HG03439 (cell line): ENCODE results near the gene RIN3.

Experiments
- ATAC-seq: cut with Tn5 transposase; IDR thresholded peaks from one replicate; pipeline ENCODE4 v1.9.1; 2021; ENCODE audit warnings: mild to moderate bottlenecking, moderate library complexity; ENCODE audit not compliant: unreplicated experiment

The RIN3 gene

DNA sequence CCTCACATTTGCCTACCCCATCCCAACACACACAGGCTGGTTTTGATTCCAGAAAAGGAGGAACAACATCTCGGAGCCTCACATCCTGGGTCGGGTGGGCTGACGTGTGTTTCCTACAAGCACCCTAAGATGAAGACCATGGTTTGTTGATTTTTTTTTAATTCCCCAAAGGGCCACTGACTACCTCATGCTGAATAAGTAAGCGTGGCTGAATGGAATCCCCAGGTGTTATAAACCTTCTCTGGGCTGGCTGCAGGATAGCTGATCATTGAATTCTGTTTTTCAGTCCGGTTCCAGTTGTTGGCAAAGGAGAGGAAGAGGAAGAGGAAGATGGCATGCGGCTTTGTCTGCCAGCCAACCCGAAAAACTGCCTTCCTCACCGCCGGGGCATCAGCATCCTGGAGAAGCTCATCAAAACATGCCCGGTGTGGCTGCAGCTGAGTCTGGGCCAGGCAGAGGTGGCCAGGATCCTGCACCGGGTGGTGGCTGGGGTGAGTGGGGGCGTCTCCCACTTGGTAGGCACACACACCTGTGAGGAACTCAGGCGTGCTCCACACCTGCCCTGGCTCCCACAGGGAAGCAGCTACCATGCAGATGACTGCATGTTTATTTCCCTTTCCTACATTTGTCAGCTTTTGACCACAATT is 42.0 kb downstream of the RIN3 start:
- ATAC-seq: peak; percentile 2

- ATAC-seq: peak; percentile 27
Observed at GRCh38 chr14:92556255-92556741, 42.7 kb downstream of the RIN3 start.

DNA sequence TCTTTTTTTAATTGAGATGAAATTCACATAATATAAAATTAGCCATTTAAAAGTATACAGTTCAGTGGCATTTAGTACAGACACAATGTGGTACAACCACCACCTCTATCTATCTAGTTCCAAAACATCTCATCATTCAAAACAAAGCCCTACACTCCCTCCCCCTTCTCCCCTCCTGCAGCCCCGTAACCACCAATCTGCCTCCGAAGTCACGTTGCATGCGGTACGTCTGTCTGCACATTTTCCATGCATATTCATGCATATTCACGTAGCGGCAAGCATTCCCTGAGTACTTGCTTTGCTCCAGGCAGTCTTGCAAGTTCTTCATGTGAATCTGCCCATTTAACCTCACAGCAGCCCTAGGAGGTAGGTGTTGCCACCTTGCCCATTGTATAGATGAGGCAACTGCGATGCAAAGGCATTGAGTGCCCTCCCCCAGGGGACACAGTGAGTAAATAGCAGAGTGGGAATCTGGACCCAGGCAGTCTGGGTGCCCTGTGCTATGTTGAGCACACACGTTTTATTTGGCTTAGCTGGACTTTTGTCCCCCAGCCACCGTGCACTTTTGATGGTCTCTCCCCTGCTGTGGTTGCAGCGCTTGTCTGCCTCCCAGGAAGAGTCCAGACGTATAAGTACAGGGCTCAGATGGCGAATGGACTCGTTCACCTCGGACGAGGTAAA is 43.4 kb downstream of the RIN3 start:
- no peak for ATAC-seq

GRCh38 chr14:92557544-92557912 is 43.9 kb downstream of the RIN3 start:
- ATAC-seq: no peak

DNA sequence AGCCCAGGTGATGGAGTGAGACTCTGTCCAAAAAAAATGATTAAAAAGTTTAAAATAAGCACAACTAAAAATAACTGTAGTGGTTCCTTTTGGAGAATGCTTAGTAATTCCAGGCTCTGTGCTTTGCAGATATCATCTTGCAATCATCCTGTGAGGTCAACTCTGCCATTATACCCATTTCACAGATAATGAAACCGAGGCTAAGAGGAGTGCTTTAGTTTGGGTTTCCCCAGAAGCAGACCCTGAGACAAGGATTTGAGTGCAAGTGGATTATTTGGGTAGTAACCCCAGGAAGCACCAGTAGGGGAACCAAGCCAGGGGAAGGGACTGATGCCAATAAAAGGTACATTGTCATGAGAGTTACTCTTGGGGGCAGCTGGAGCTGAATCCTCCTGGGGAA is 44.7 kb downstream of the RIN3 start:
- ATAC-seq: no peak

- no peak for ATAC-seq
Observed at GRCh38 chr14:92559486-92559885, 45.9 kb downstream of the RIN3 start.

DNA sequence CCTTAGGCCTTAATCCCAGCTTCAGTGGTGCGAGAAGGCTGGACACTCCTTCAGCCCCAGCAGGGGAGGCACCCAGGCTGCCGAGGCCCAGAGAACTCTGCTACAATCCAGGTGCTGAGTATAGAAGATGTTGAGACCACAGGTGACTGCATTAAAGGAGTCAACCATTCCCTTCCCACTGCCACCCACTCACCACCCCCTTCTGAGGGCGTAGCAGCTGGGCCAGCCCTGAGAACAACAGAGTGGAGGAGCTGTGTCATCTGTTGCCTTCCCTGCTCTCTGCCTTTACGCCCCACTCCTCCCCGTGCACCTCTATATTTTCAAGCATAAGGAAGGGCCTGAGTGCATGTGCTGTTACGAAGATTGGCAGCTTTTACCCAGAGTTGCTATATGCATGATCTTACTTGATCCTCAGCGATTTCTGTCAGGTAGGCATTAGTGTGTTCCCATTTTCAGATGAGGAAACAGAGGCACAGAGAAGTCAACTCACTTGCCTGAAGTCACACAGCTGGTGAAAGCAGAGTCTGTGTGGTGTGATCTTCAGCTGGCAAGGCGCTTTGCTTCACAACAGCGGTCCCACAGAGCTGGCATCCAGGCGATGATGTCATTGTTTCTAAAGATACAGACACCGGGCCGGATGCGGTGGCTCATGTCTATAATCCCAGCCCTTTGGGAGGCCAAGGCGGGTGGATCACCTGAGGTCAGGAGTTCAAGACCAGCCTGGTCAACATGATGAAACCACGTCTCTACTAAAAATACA is 46.7 kb downstream of the RIN3 start:
- no peak for ATAC-seq

GRCh38 chr14:92561906-92562479 is 48.4 kb downstream of the RIN3 start:
- no peak for ATAC-seq

DNA sequence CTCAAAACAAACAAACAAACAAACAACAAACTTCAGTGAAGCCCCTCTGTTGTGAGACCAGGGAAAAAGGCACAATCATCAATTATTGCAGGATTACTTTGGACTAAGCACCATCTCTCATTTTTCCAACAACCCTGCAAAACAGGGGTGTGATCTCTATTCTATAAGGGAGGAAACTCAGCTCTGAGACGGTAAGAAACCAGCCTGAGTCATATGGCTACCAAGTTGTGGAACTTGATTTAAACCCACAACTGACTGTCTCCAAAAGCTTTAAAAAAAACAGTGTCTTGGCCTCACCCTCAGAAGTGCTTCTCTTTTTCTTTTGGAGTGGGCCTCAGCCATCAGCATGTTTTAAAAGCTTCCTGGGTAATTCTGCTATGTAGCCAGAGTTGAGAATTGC is 49.8 kb downstream of the RIN3 start:
- ATAC-seq: peak; percentile 80

- ATAC-seq: no peak
Observed at GRCh38 chr14:92563765-92564285, 50.2 kb downstream of the RIN3 start.

DNA sequence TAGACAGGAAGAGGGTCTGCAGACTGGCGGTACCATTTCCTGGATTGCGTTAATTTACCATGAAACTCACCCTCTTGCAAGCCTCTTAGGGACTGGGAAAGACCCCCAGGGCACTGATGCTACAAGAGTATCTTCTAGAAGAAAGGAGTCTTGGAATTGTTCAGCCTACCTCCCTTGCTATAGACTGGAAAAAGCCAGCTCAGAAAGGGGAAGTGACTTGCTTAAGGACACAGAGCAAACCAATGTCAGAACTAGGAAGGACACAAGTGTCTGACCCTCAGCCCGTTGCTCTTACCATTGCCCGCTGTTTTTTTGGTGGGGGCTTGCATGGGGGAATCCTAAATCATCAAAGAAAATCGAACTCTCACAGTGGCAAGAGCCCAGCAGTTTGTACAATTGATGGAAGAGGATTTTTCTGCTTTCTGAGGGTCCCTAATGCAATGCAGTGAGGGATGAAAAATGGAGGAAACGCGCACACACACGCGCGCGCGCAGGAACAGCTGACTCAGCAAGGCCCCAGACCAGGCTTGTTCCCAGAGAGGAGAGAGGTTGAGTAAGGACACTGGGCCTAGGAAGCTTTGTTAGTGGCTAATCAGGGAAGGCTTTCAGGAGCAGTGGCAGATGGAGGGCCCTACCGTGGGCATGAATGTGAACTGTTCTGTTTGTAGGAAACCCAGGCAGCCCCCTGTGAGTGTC is 50.9 kb downstream of the RIN3 start:
- no peak for ATAC-seq

GRCh38 chr14:92565040-92565717 is 51.6 kb downstream of the RIN3 start:
- ATAC-seq: no peak

DNA sequence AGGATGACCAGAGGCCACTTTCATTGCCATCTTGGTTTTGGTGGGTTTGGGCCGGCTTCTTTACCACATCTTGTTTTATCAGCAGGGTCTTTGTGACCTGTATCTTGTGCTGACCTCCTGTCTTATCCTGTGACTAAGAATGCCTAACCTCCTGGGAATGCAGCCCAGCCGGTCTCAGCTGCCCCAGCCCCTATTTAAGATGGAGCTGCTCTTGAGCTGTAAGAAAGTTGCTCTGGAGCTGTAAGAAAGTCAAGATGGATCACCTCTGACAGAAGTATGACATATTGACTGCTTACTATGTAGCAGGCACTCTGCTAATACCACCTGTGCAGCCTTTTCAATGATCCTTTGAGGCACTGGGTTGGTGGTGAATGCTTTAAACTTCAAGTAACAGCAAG is 52.1 kb downstream of the RIN3 start:
- no peak for ATAC-seq

- ATAC-seq: no peak
Observed at GRCh38 chr14:92567173-92567725, 53.7 kb downstream of the RIN3 start.

GRCh38 chr14:92568621-92569479 is 55.3 kb downstream of the RIN3 start:
- ATAC-seq: peak; percentile 75

GRCh38 chr14:92570674-92571262 is 57.2 kb downstream of the RIN3 start:
- no peak for ATAC-seq

DNA sequence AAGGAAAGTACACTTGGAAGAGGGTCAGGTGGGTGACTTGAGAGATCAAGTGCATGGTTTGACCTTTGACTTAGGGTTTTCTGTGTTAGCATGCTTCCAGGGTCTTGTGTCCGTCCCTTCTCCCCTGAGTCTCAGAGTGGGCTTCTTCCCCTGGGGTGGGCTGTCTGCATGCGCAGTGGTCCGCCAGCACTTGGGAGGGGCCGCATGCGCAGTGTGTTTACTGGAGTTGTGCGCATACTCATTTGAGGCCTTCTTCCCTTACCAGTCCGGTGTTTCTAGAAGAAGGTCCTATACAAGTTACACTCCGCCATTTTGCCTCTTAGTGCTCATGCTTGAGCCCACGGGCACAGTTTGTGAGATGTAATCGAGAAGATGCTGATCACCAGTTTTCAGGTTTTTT is 58.5 kb downstream of the RIN3 start:
- no peak for ATAC-seq

GRCh38 chr14:92573761-92574498 is 60.3 kb downstream of the RIN3 start:
- ATAC-seq: no peak
